Endothelial cell of umbilical vein (primary cell): ENCODE data around the gene PTPN5. TPM values are rescaled to one million over a fixed set of nuclear protein-coding genes. Genes with fewer than 3 reads are reported as not detected.
A peak's percentile ranks its signal among the peaks of the same experiment; 100 is the strongest.

ENCODE experiments used
- BruUV-seq: library from RNA; stranded (reverse); fragments of 400-500 nt; replicated peaks from 2 replicates; lab custom pipeline; 2021; lab: Mats Ljungman, UMichigan
- CTCF ChIA-PET: fragments of 300-600, 350-600 bp; sonication (Branson Sonifier 250); formaldehyde crosslinking; loops from one replicate; lab custom pipeline; 2021; ENCODE audit warnings: antibody characterized with exemption, inconsistent platforms; lab: Charles Lee
- POLR2A ChIA-PET: fragments of 300-600, 350-600 bp; sonication (Branson Sonifier 250); formaldehyde crosslinking; loops from one replicate; lab custom pipeline; 2021; ENCODE audit warnings: antibody characterized with exemption, inconsistent platforms; lab: Charles Lee
- DNase-seq: peaks from one replicate; pipeline ENCODE4 v3.0.0-alpha.2; 2011; ENCODE audit warnings: low read depth, low spot score
- FAIRE-seq: peaks from 2 replicates; lab custom pipeline; 2011; peaks lifted over from hg19 to GRCh38; lab: Jason Lieb, UNC
- H2AFZ ChIP-seq: 2 replicates; pipeline ENCODE4 v1.6.0; 2012; ENCODE audit warnings: low read depth, low read length, control low read depth, inconsistent platforms
- H3K27ac ChIP-seq: 2 replicates; pipeline ENCODE4 v1.5.1; 2011; ENCODE audit warnings: low read depth, mild to moderate bottlenecking, control low read depth, low read length, moderate library complexity; ENCODE audit not compliant: insufficient read depth
- H3K27me3 ChIP-seq, 2 experiments: 2 replicates each; pipeline versions ENCODE4 v1.6.0 to v1.6.1; 2011; ENCODE audit warnings: low read length in 2 of 2, mixed read lengths in 1 of 2; ENCODE audit not compliant: control insufficient read depth in 2 of 2, insufficient read depth in 2 of 2
- H3K36me3 ChIP-seq, 2 experiments: 2 replicates in 1 of 2; 3 replicates in 1 of 2; pipeline ENCODE4 v1.5.1; 2011; ENCODE audit warnings: low read length in 2 of 2, mild to moderate bottlenecking in 1 of 2, moderate library complexity in 1 of 2; ENCODE audit not compliant: control insufficient read depth in 2 of 2, insufficient read depth in 2 of 2; ENCODE audit errors: extremely low read depth in 1 of 2
- H3K4me1 ChIP-seq: 3 replicates; pipeline ENCODE4 v1.5.1; 2011; ENCODE audit warnings: mild to moderate bottlenecking, low read length; ENCODE audit not compliant: control insufficient read depth, insufficient read depth; ENCODE audit errors: extremely low read depth
- H3K4me2 ChIP-seq: 2 replicates; pipeline ENCODE4 v1.6.1; 2011; ENCODE audit warnings: low read length, control low read depth, mixed read lengths; ENCODE audit not compliant: insufficient read depth
- H3K4me3 ChIP-seq, 3 experiments: fragments of 200-600 bp in 1 of 3; sonication (generic), shearing (Covaris generic) in 1 of 3; replicated peaks in 1 of 3; 2 replicates each; pipeline ENCODE4 v1.5.1; 2011 to 2016; ENCODE audit warnings: control low read depth in 3 of 3, low read length in 3 of 3, mild to moderate bottlenecking in 2 of 3, inconsistent platforms in 1 of 3, low read depth in 1 of 3, moderate library complexity in 1 of 3; ENCODE audit not compliant: insufficient read depth in 1 of 3
- H3K79me2 ChIP-seq: 2 replicates; pipeline ENCODE4 v1.6.0; 2012; ENCODE audit warnings: low read length, inconsistent platforms; ENCODE audit not compliant: control insufficient read depth, insufficient read depth
- H3K9ac ChIP-seq: replicated peaks from 2 replicates; pipeline ENCODE3; 2011; ENCODE audit warnings: low read length, control low read depth; ENCODE audit not compliant: insufficient read depth; ENCODE audit errors: extremely low read depth
- H3K9me1 ChIP-seq: replicated peaks from 3 replicates; pipeline ENCODE4 v1.6.0; 2011; ENCODE audit warnings: mild to moderate bottlenecking, low read length; ENCODE audit not compliant: control insufficient read depth, insufficient read depth; ENCODE audit errors: extremely low read depth
- H3K9me3 ChIP-seq: replicated peaks from 2 replicates; pipeline ENCODE4 v1.5.1; 2012; ENCODE audit warnings: low read length, inconsistent platforms; ENCODE audit not compliant: control insufficient read depth, insufficient read depth
- H4K20me1 ChIP-seq: replicated peaks from 2 replicates; pipeline ENCODE3; 2011; ENCODE audit warnings: mild to moderate bottlenecking, low read length; ENCODE audit not compliant: control insufficient read depth, insufficient read depth; ENCODE audit errors: extremely low read depth
- EZH2 ChIP-seq: IDR thresholded peaks from 2 replicates; pipeline ENCODE4 v1.6.1; 2012; ENCODE audit warnings: borderline replicate concordance, low read depth, mild to moderate bottlenecking, moderate library complexity, low read length, inconsistent platforms; ENCODE audit not compliant: severe bottlenecking
- dilution Hi-C: fragments of 300-500 bp; cut with MboI; formaldehyde crosslinking; loops from one replicate; pipeline ENCODE4 v1.15.0; 2019; ENCODE audit warnings: low sequenced_read_pairs; ENCODE audit not compliant: extremely low pct_ligation_motif_present
- intact Hi-C: fragments of 100-400 bp; cut with micrococcal nuclease; formaldehyde crosslinking; loops from one replicate; pipeline ENCODE4 v1.10.0; 2022
- polyA plus RNA-seq, 4 experiments: library from polyadenylated mRNA; depleted of rRNA in 3 of 4; stranded (reverse) in 3 of 4; unstranded in 1 of 4; fragments of >200 nt; gene quantifications; 2 replicates each; pipeline versions ENCODE4 v1.2.1 to v1.2.3, GENCODE V29; 2011 to 2012; ENCODE audit warnings: missing spikeins in 1 of 4
- total RNA-seq: library from RNA; stranded (reverse); gene quantifications from 2 replicates; pipeline ENCODE4 v1.2.3, GENCODE V29; 2021
- TF ChIP-seq, protein P1 (sequence below), 2 donors: IDR thresholded peaks; 1 replicate in 1 of 2; 2 replicates in 1 of 2; pipeline ENCODE4 v1.5.1; 2011; ENCODE audit warnings: low read length in 2 of 2, mild to moderate bottlenecking in 2 of 2, moderate library complexity in 2 of 2, control low read depth in 1 of 2, inconsistent platforms in 1 of 2, low read depth in 1 of 2; ENCODE audit not compliant: insufficient read depth in 1 of 2; ENCODE audit errors: extremely low read depth in 1 of 2
- TF ChIP-seq, protein P2 (sequence below): IDR thresholded peaks from 2 replicates; pipeline ENCODE4 v1.6.1; 2011; ENCODE audit not compliant: insufficient read depth, insufficient read length

PTPN5 gene
- total and polyA plus RNA-seq, 2 donors (not counting 3 experiments of a cell fraction or from before 2014, with no cell fraction given): not detected

DNA sequence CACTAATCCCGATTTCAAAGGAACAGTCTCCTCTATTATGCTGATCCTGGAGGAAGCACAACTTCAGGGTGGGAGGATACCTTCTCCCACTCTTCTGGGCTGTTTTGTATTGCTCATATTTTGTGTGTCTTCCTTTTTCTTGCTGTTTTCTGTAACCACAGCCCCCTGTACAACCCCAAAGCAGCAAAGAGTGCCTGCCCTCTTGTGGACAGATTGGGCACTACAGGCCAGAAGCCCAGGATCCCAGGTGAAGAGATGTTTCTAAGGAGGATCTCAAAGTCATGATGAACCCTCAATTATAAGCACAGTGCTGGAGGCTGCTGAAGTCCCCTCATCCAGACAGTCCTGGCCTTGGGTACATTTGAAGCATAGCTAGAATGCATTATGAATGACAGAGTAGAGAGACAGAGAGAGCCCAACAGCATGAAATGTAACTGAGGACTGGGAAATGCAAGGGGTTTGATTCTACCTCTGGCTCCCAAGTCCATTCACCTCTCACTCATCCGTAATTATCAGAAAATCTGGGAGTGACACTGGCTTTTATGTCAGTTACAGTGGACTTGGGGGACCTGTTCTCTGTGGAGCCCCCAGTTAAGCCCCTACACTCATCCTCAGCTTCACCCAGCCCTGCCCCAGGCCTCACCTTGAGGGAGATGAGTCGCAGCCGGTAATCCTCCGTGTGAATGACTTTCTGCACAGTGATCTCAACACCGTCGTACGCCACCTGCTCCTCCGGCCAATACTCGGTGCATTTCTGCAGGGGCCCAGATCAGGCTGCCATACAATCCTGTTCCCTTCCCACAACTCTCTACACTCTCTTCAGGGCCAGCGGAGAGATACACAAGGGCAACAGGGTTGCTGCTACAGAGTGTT is 59.4 kb downstream of the PTPN5 start:
- POLR2A ChIA-PET: no interaction called here
- H3K9ac ChIP-seq: no peak overlapping the region
- dilution Hi-C loops: no loop called here

More for the DNA sequence above, 59.4 kb downstream of the PTPN5 start:
- Histone ChIP-seq H4K20me1 (no peaks in the 10 kb centered on the region), H3K27ac (no peak overlapping the region), H3K36me3 (no peaks in the 10 kb centered on the region), H3K27me3 (peaks cover 0 to 3% of the 10 kb centered on the region in 2 experiments), H3K79me2 (no peaks in the 10 kb centered on the region), H3K4me1 (no peaks in the 10 kb centered on the region), H3K9me1 (no peaks in the 10 kb centered on the region), H3K4me2 (no peak overlapping the region), H2AFZ (peak overlapping the region; percentile 41), H3K4me3 (no peak overlapping the region), H3K9me3 (no peaks in the 10 kb centered on the region)
- no peak for TF ChIP-seq EZH2
- TF ChIP-seq, protein P1, sequence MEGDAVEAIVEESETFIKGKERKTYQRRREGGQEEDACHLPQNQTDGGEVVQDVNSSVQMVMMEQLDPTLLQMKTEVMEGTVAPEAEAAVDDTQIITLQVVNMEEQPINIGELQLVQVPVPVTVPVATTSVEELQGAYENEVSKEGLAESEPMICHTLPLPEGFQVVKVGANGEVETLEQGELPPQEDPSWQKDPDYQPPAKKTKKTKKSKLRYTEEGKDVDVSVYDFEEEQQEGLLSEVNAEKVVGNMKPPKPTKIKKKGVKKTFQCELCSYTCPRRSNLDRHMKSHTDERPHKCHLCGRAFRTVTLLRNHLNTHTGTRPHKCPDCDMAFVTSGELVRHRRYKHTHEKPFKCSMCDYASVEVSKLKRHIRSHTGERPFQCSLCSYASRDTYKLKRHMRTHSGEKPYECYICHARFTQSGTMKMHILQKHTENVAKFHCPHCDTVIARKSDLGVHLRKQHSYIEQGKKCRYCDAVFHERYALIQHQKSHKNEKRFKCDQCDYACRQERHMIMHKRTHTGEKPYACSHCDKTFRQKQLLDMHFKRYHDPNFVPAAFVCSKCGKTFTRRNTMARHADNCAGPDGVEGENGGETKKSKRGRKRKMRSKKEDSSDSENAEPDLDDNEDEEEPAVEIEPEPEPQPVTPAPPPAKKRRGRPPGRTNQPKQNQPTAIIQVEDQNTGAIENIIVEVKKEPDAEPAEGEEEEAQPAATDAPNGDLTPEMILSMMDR (IDR thresholded peaks at IDR 0.05; ENCODE audit: extremely low read depth in 1 of 2, insufficient read depth in 1 of 2, low read depth in 1 of 2, low read length in 2 of 2): peak; percentile 92 to 93
- TF ChIP-seq, protein P2, sequence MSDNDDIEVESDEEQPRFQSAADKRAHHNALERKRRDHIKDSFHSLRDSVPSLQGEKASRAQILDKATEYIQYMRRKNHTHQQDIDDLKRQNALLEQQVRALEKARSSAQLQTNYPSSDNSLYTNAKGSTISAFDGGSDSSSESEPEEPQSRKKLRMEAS: no peak
- CTCF ChIA-PET: interaction anchor here (0.8 to 4.7 kb wide), 13 partner anchors 8 to 489 kb away, joined by 3 to 43 read pairs (median 9); partner anchors contain the start of gene TMEM86A
- peak; percentile 60 for DNase-seq
- peak; percentile 72 for FAIRE-seq
- BruUV-seq: no TSS peak
- intact Hi-C loops: loop anchor here (1.0 kb wide), 4 partner anchors 32 to 617 kb away; no protein-coding TSS in a partner anchor
